NCI-H187 (cell line): ENCODE data around the gene RTL5.

Experiments
- DNase-seq, 2 experiments: peaks; one replicate each; lab custom pipeline; 2025; lab: John Stamatoyannopoulos, UW

RTL5 gene

GRCh38 chrX:72110051-72110875 lies 21.5 kb downstream of the RTL5 start:
- no peak for DNase-seq

DNA sequence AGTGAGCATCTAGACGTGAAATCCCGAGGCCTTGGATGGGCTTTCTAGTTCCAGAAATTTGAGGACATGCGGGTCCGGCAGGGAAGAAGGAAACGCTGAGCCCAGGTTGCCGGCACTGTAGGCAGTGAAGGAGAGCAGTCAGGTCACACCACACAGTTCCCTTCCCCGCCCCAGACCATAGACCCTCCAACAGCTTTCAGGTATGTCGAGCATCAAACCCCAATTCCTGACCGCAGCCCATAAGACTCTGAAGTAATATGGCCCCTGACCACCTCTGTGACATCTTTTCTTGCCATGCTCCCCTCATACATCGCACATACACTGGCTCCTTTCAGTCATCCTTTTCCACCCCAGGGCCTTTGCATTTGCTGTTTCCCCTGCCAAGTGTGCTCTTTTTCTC lies 23.0 kb downstream of the RTL5 start:
- DNase-seq, result no peak

GRCh38 chrX:72107841-72108595 lies 23.7 kb downstream of the RTL5 start:
- DNase-seq, result no peak

- no peak for DNase-seq
These were observed 24.4 kb downstream of the RTL5 start for GRCh38 chrX:72107320-72107719.

GRCh38 chrX:72105436-72105835 lies 26.3 kb downstream of the RTL5 start:
- DNase-seq, result no peak

DNA sequence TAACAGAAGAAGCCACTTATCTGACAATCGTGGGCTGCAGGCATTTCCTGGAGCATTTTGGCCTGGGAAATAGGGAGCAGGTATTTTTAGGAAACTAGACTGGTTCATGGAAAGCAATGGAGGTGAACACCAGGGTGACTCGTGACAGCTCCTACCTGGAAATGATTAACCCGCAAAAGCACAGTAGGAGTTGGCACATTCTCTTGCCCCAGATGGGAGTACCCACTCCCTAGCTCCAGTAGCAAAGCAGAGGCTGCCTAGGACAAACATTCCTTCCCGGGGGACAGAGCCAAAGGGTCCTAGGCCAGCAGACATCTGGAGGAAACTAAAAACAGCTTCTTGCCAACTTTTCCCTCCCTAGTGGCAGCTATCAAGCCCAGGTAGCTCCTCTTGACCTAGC lies 29.0 kb downstream of the RTL5 start:
- DNase-seq, result no peak

- no peak for DNase-seq
These were observed 29.6 kb downstream of the RTL5 start for GRCh38 chrX:72102126-72102525.

DNA sequence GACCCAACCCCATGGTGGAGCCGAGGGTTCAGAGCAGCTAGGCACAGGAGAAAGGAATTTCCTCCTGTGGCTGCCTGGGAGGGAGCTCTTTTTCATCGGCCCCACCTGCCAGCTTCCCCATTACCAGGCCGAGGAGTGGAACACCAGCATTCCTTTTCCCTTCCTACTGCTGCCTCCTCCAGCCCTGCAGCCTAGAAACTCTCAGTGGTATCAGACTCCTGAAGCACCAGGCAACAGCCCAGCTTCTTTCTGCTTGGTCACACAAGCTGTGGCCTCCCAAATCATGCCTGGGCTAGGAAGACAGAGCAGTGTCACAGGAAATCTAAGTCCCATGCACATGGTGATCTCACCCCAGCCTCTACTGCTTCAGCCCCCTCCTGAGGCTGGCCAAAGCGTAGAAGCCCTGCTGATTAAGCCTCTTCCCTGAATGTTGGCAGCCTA lies 30.1 kb downstream of the RTL5 start:
- DNase-seq, result no peak

GRCh38 chrX:72100824-72101351 lies 30.8 kb downstream of the RTL5 start:
- DNase-seq, result no peak

GRCh38 chrX:72100051-72100755 lies 31.5 kb downstream of the RTL5 start:
- DNase-seq, result no peak

DNA sequence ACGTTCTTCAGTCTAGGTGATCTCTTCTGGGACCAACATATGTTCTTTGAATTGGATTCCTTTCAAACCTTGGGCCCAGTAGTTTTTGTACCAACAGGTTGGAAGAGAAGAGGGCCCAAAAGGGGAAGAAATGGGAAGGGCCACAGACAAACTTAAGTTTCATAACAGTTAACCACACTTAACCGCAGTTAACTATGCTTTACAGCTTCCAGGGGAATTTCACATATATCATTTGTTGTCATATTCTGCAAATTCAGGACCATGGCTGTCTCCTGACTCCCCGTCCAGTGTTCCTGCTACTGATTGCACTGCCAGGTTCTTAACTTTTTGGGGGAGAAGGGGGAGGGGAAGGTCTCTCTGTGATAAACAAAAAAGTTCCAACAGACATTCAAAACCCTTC lies 34.6 kb downstream of the RTL5 start:
- DNase-seq, result no peak

DNA sequence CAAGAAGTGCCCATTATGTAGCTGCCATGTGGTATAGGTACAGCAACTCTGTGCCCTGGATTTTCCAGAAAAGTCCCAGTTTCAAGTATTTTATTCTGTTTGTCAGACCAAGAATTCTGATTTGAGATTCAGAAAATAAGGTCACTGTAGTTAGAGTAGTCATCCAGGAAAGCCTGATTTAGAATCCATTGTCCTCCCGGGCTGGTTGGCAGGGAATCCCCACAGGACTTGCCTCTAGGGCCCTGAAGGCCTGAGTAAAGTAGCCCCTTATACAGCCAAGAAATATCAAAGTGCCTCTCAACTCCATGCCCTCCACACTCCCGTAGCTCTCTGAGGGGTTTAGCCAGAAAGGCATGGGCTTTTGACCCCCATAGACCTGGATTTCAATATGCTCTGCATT lies 36.3 kb downstream of the RTL5 start:
- DNase-seq, result no peak

DNA sequence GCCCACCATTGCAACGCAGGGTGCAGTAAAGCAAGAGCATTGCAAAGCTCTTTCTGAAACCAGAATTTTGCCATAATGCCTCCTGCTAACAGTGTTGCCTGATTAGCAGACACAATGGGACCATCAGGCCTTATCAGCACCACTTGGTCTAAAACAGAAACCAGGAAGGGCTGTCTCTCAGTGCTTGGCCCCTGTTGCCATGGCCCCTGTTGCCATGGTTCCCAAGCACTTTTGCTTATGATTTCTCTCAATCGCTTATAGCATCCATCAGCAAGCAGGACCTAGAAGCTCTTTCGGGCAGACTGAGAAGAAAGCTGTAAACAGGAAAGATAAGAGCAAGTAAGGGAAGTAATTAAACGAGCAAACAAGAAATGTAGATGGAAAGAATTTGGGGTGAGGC lies 36.8 kb downstream of the RTL5 start:
- DNase-seq, result no peak

GRCh38 chrX:72089254-72089653 lies 42.5 kb downstream of the RTL5 start:
- DNase-seq, result no peak

- DNase-seq, result no peak
These were observed 43.0 kb downstream of the RTL5 start for GRCh38 chrX:72088761-72089160.

GRCh38 chrX:72086995-72087394 lies 44.7 kb downstream of the RTL5 start:
- DNase-seq, result no peak

DNA sequence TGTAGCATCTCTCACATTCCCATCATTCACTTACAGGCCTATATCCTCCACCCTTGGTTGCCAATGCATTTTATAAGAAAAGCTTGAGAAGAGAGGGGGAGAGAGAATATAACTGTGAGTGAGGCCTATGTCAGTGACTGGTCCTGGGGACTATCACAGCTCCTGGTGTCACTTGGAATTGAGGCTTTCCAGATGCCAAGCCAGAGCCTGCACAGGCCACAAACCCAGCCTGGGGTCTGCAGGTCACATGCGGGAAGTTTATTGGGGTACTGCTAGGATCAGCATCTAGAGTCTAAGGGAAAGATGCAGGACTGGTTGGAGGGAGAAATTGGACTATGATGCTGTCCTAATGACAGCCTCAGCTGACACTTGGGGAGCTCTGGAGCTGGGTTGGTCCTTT lies 47.6 kb downstream of the RTL5 start:
- no peak for DNase-seq

DNA sequence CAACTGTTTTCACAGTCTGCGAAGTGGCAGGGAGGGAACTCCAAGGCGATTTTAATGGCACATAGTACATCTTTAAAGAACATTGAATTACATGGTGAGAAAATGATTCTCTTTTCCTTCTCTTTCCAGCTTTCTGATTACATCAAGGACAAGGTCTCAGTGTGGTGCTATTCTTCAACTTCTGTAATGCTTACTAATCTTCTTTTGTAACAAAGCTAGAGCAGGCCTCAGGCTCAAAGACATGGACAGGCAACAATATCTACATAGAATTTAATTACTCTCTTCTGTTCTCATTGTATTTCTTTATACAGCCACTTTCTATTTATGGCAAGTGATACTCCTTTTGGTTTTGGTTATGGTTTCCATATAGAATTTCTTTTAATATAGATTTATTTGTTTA lies 48.4 kb downstream of the RTL5 start:
- no peak for DNase-seq

DNA sequence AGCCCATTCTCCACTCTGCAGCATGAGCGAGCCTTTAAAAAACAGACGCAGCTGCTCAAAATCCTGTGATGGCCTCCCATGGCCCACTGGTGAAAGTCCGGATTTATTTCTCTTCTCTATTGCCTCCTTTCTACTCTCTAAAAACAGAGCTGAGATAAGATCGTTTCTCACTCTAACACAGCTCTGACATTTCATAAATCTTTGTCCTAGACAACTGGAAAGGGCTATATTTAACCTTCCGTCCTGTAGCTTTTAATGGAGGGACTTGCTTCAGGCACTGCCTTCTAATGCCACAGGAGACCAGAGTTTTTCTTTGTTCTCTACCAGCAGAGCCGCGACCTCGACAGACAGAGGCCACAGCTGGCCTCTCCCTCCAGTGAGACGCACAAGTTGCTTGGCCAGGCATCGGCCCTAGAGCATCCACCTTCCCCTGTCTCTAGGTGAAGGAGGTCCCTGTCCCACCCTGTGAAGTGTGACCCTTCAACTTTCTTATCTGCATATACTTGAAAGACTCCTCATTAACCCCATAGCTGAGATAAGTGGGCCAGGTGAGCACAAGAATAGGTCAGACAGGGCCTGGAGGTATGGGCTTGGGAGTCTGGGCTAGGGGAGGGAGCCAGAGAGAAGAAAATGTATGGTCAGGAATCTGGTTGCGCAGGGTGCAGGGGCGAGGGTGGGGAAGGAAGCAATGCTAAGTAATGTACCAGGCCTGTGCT lies 50.0 kb downstream of the RTL5 start:
- no peak for DNase-seq

- no peak for DNase-seq
These were observed 50.9 kb downstream of the RTL5 start for GRCh38 chrX:72080800-72081199.

DNA sequence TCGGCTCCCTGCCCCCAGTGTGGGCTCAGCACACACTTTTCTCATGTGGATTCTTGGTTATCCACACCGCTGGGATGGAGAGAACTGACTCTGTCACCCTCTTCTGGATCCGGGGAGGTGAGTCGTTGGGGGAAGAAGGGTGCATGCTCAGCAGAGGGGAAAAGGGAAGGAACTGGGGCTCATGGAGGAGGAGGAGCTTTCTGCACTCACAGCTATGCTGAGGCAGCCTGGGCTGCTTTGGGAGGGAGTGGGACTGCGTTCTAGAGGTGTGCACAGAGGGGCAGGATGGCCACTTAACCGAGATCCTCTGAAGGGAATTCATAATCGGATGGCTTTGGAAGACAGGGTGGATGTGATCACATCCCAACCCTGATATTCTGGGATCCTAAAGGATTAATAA lies 51.6 kb downstream of the RTL5 start:
- no peak for DNase-seq

- no peak for DNase-seq
These were observed 52.1 kb downstream of the RTL5 start for GRCh38 chrX:72079607-72080006.
